ENCODE data around the gene RAB1A. TPM values are rescaled to one million over a fixed set of nuclear protein-coding genes. Genes with fewer than 3 reads are reported as not detected.
"Not testable (repeated sequence)": the region's sequence is repeated elsewhere in the genome, so short reads cannot be mapped to it uniquely, and the experiment has no call there.

Gene RAB1A
- total RNA-seq, 1 donor from 2014 or later, result 88.6 TPM

DNA sequence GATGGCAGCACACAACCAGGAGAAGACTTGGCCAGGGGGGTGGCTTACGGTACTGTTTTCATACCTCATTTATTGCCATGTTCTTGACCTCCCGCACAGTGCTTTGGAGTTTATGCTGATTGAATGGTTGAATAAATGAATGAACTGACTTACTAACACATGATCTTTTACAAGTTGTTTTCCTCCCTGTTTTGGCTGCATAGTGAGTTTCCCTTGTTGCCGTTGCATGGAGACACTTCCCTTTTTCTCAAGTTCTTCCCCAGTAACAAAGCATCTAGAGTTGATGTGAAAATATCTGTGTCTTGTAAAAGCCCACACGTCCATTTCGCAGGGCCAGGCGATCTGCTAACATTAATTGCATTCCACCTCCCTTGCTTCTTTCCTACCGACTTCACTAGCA is 35.7 kb upstream of the RAB1A start:
- DNase-seq (ENCODE audit: low read depth), result no peak
- no peak overlapping the region for H3K4me3 ChIP-seq (ENCODE audit: low read depth, low read length)
- TF ChIP-seq CTCF (conservative IDR thresholded peaks at IDR 0.05; ENCODE audit: low read depth, low read length), result no peak

DNA sequence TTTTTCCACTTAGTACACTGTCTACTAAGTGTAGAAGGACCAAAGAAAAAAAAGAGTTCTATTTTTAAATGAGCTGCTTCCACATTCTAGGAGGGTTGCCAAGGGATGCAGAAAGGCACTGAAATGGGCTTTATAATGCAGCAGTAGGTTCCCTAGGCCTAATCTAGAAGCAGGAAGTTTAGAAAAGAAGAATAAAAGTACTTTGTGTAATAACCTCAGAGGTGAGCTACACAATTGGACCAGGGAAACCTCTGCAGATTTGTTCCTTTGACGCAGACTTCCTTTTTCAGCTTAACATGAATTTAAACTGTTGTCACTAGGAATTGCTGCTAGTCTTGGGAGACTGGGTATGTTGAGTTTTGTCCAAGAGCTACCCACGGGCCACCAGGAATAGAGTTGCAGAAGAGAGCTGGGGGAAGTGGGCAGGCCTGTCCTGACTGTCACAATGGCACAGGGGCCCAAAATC is 34.6 kb upstream of the RAB1A start:
- TF ChIP-seq CTCF (conservative IDR thresholded peaks at IDR 0.05; ENCODE audit: low read depth, low read length), result no peak
- no peak for DNase-seq (ENCODE audit: low read depth)

GRCh38 chr2:65161551-65162100 is 31.7 kb upstream of the RAB1A start:
- no peak for DNase-seq (ENCODE audit: low read depth)
- no peak for TF ChIP-seq CTCF (conservative IDR thresholded peaks at IDR 0.05; ENCODE audit: low read depth, low read length)

More for the DNA sequence above, 34.6 kb upstream of the RAB1A start:
- no peak overlapping the region for H3K4me3 ChIP-seq (ENCODE audit: low read depth, low read length)

GRCh38 chr2:65159906-65160305 is 30.0 kb upstream of the RAB1A start:
- DNase-seq (ENCODE audit: low read depth), result no peak
- H3K4me3 ChIP-seq (ENCODE audit: low read depth, low read length), result no peak overlapping the region
- no peak for TF ChIP-seq CTCF (conservative IDR thresholded peaks at IDR 0.05; ENCODE audit: low read depth, low read length)

More at GRCh38 chr2:65161551-65162100, 31.7 kb upstream of the RAB1A start:
- no peak overlapping the region for H3K4me3 ChIP-seq (ENCODE audit: low read depth, low read length)

GRCh38 chr2:65159261-65159660 is 29.4 kb upstream of the RAB1A start:
- no peak overlapping the region for H3K4me3 ChIP-seq (ENCODE audit: low read depth, low read length)
- DNase-seq (ENCODE audit: low read depth), result no peak
- TF ChIP-seq CTCF (conservative IDR thresholded peaks at IDR 0.05; ENCODE audit: low read depth, low read length), result no peak

GRCh38 chr2:65158557-65158956 is 28.7 kb upstream of the RAB1A start:
- no peak for TF ChIP-seq CTCF (conservative IDR thresholded peaks at IDR 0.05; ENCODE audit: low read depth, low read length)
- H3K4me3 ChIP-seq (ENCODE audit: low read depth, low read length), result no peak overlapping the region
- DNase-seq (ENCODE audit: low read depth), result no peak

- not testable (repeated sequence) for DNase-seq (ENCODE audit: low read depth); H3K4me3 ChIP-seq (ENCODE audit: low read depth, low read length)
Measured at GRCh38 chr2:65157856-65158255, 27.9 kb upstream of the RAB1A start.

All from epithelial cell of proximal tubule (primary cell).